B cell (primary cell): ENCODE data around the gene CS. TPM values are rescaled to one million over a fixed set of nuclear protein-coding genes. Genes with fewer than 3 reads are reported as not detected.

Experiments used
- ATAC-seq: fragments of 200-7000 bp; cut with Tn5 transposase; one replicate; pipeline ENCODE4 v1.10.0; 2021; ENCODE audit warnings: low read depth, mild to moderate bottlenecking, moderate number of reproducible peaks, moderate library complexity
- CTCF ChIA-PET: fragments of 350-600 bp; sonication (Branson Sonifier 250); formaldehyde crosslinking; loops from one replicate; lab custom pipeline; 2021; ENCODE audit warnings: antibody characterized with exemption, inconsistent platforms; lab: Charles Lee
- POLR2A ChIA-PET: fragments of 350-600 bp; sonication (Branson Sonifier 250); formaldehyde crosslinking; loops from one replicate; lab custom pipeline; 2021; ENCODE audit warnings: antibody characterized with exemption; lab: Charles Lee
- DNase-seq: peaks from one replicate; pipeline ENCODE4 v3.0.0; 2013
- H2AFZ ChIP-seq: 2 replicates; pipeline ENCODE4 v1.6.1; 2012; ENCODE audit warnings: mild to moderate bottlenecking, low read depth, low read length; ENCODE audit not compliant: insufficient read depth, poor library complexity, severe bottlenecking
- H3K27ac ChIP-seq, 2 donors: 1 replicate in 1 of 2; 2 replicates in 1 of 2; pipeline ENCODE4 v1.5.1; 2012 to 2013; ENCODE audit warnings: low read length in 2 of 2, mild to moderate bottlenecking in 2 of 2, moderate library complexity in 1 of 2
- H3K27me3 ChIP-seq, 4 experiments: fragments of 200-600 bp in 1 of 4; sonication (generic) in 1 of 4; replicated peaks in 1 of 4; 1 replicate in 2 of 4; 2 replicates in 2 of 4; pipeline versions ENCODE4 v1.6.1 to v1.7.0; 2013 to 2016; ENCODE audit warnings: low read length in 3 of 4, mild to moderate bottlenecking in 2 of 4, mixed read lengths in 1 of 4, moderate library complexity in 1 of 4; ENCODE audit not compliant: insufficient read depth in 4 of 4, control insufficient read depth in 3 of 4; ENCODE audit errors: control extremely low read depth in 1 of 4
- H3K36me3 ChIP-seq, 2 experiments: replicated peaks in 1 of 2; 1 replicate in 1 of 2; 2 replicates in 1 of 2; pipeline versions ENCODE4 v1.6.1 to v1.7.1; 2013; ENCODE audit warnings: low read length in 1 of 2; ENCODE audit not compliant: insufficient read depth in 2 of 2, control insufficient read depth in 1 of 2; ENCODE audit errors: control extremely low read depth in 1 of 2, extremely low read depth in 1 of 2
- H3K4me1 ChIP-seq, 2 donors: fragments of 200-600 bp in 1 of 2; sonication (generic) in 1 of 2; 1 replicate in 1 of 2; 2 replicates in 1 of 2; pipeline versions ENCODE4 v1.5.1 to v1.6.1; 2013 to 2017; ENCODE audit warnings: low read length in 2 of 2; ENCODE audit not compliant: control insufficient read depth in 2 of 2, insufficient read depth in 2 of 2
- H3K4me2 ChIP-seq: replicated peaks from 2 replicates; pipeline ENCODE3; 2012; ENCODE audit warnings: mild to moderate bottlenecking, low read depth, low read length; ENCODE audit not compliant: poor library complexity, severe bottlenecking
- H3K4me3 ChIP-seq, 5 experiments: fragments of 200-600 bp in 1 of 5; sonication (generic) in 1 of 5; 1 replicate in 3 of 5; 2 replicates in 2 of 5; pipeline versions ENCODE4 v1.5.1 to v1.7.0; 2011 to 2016; ENCODE audit warnings: low read length in 4 of 5, mild to moderate bottlenecking in 4 of 5, low read depth in 2 of 5, control low read depth in 1 of 5, moderate library complexity in 1 of 5; ENCODE audit not compliant: insufficient read depth in 1 of 5; ENCODE audit errors: control extremely low read depth in 1 of 5, extremely low read depth in 1 of 5
- H3K79me2 ChIP-seq: fragments of 200-600 bp; sonication (generic); one replicate; pipeline ENCODE4 v1.6.0; 2016; ENCODE audit warnings: low read length; ENCODE audit not compliant: control insufficient read depth, insufficient read depth
- H3K9ac ChIP-seq: fragments of 200-600 bp; sonication (generic); 2 replicates; pipeline ENCODE4 v1.6.1; 2017; ENCODE audit warnings: mild to moderate bottlenecking, low read length, moderate library complexity
- H3K9me3 ChIP-seq, 3 donors: one replicate each; pipeline versions ENCODE4 v1.6.1 to v1.7.1; 2013; ENCODE audit warnings: low read length in 2 of 3; ENCODE audit not compliant: control insufficient read depth in 2 of 3, insufficient read depth in 1 of 3; ENCODE audit errors: control extremely low read depth in 1 of 3
- H4K20me1 ChIP-seq: 2 replicates; pipeline ENCODE4 v1.6.0; 2012; ENCODE audit warnings: mild to moderate bottlenecking, low read length; ENCODE audit not compliant: insufficient read depth, control insufficient read depth, poor library complexity, severe bottlenecking
- H3K27ac Mint-ChIP-seq: one replicate; pipeline ENCODE4 v1.8.0; 2021; ENCODE audit warnings: mixed read lengths
- H3K27me3 Mint-ChIP-seq: one replicate; pipeline ENCODE4 v1.8.0; 2021; ENCODE audit warnings: mixed read lengths
- H3K4me1 Mint-ChIP-seq: one replicate; pipeline ENCODE4 v1.8.0; 2021; ENCODE audit warnings: mixed read lengths
- H3K4me3 Mint-ChIP-seq: one replicate; pipeline ENCODE4 v1.8.0; 2021; ENCODE audit warnings: mixed read lengths
- H3K9me3 Mint-ChIP-seq: one replicate; pipeline ENCODE4 v1.8.0; 2022; ENCODE audit warnings: mixed read lengths; ENCODE audit not compliant: insufficient read depth
- EZH2 ChIP-seq: IDR thresholded peaks from 2 replicates; pipeline ENCODE4 v1.6.1; 2012; ENCODE audit warnings: borderline replicate concordance, low read depth, mild to moderate bottlenecking, moderate library complexity, low read length; ENCODE audit not compliant: insufficient read depth, poor library complexity, severe bottlenecking
- WGBS: methylation state at CpG from one replicate; pipeline ENCODE4 v1.1.5; 2013; ENCODE audit warnings: missing lambda C conversion rate; ENCODE audit not compliant: insufficient coverage; 5-methylcytosine and 5-hydroxymethylcytosine counted together
- intact Hi-C: fragments of 100-400 bp; cut with micrococcal nuclease; formaldehyde crosslinking; loops from one replicate; pipeline ENCODE4 v1.10.0; 2022
- polyA plus RNA-seq: library from polyadenylated mRNA; depleted of rRNA; stranded (reverse); fragments of >200 nt; gene quantifications from 2 replicates; pipeline ENCODE4 v1.2.3, GENCODE V29; 2012
- total RNA-seq, 2 donors: library from RNA; stranded (reverse); fragments of 120-200 nt in 1 of 2; gene quantifications; 1 replicate in 1 of 2; 2 replicates in 1 of 2; pipeline versions ENCODE4 v1.2.3 to v1.2.4, GENCODE V29; 2013 to 2022
- TF ChIP-seq, protein P1 (sequence below): fragments of 200-600 bp; IDR thresholded peaks from one replicate; pipeline ENCODE4 v1.8.0; 2022; ENCODE audit warnings: antibody characterized with exemption, mild to moderate bottlenecking

Gene CS
- total and polyA plus RNA-seq, 2 donors (not counting 1 experiment from before 2014, with no cell fraction given), result 114 to 154 TPM

DNA sequence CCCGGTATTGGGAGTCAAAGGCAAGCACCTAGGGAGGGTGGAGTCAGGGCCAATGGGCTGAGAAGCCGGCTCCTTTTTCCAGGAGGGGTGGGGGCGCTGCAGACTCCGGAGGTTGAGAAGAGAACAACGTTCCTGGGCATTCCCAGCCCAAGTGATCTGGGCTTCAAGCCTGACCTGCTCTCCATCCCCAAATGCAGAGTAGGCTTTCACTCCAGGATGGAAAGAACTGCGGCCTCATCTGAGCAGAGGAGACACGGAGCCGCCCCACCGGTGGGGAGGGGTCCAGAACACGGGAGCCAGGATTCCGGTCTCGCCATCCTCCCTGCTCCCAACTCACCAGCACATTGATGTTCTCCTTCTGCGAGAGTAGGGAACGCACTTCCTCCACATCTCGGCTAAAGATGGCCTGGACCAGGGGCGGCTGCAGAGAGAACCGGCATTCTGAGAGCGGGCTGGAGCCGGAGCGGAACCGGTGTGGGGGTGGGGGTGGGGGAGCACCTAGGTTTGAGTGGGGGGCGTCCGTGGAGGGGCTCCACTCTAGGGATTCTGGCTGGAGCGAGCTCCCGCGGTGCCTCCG is 42.6 kb downstream of the CS start:
- DNase-seq (no peak), ATAC-seq (no peak)
- 0% methylated on average over 22 of the region's 27 CpGs for WGBS
- intact Hi-C loops, result loop anchor here (1.0 to 5.0 kb wide), 8 partner anchors 10 to 207 kb away; partner anchors contain the start of genes CS, NABP2 and ZC3H10
- H3K27ac Mint-ChIP-seq, result peak overlapping the region; percentile 78
- H3K9me3 ChIP-seq, result no peaks in the 10 kb centered on the region
- H3K4me3 ChIP-seq, result peak overlapping the region; percentile 31 to 99 (median 73)
- H3K36me3 ChIP-seq, result peaks cover 2 to 37% of the 10 kb centered on the region in 2 experiments
- H2AFZ ChIP-seq, result peak overlapping the region; percentile 100
- CTCF ChIA-PET, result interaction anchor here (0.6 to 5.8 kb wide), 29 partner anchors 9 to 283 kb away, joined by 3 to 40 read pairs (median 4); partner anchors contain the start of genes RNF41, SMARCC2, SPRYD4 and TIMELESS
- H3K27me3 ChIP-seq, result no peaks in the 10 kb centered on the region
- peaks cover 16 to 21% of the 10 kb centered on the region in 2 donors for H3K4me1 ChIP-seq
- H3K27me3 Mint-ChIP-seq, result no peaks in the 10 kb centered on the region
- H3K4me3 Mint-ChIP-seq, result peak overlapping the region; percentile 83
- peak overlapping the region in 1 of 2 donors; percentile 81 for H3K27ac ChIP-seq
- H3K9ac ChIP-seq, result peak overlapping the region; percentile 97
- H3K79me2 ChIP-seq, result peaks cover 36% of the 10 kb centered on the region
- POLR2A ChIA-PET, result interaction anchor here (1.0 to 2.3 kb wide), 6 partner anchors 9 to 379 kb away, joined by 3 to 12 read pairs (median 4); partner anchors contain the start of genes COQ10A, CS, RNF41 and ZC3H10
- no peak for TF ChIP-seq EZH2
- TF ChIP-seq, protein P1, sequence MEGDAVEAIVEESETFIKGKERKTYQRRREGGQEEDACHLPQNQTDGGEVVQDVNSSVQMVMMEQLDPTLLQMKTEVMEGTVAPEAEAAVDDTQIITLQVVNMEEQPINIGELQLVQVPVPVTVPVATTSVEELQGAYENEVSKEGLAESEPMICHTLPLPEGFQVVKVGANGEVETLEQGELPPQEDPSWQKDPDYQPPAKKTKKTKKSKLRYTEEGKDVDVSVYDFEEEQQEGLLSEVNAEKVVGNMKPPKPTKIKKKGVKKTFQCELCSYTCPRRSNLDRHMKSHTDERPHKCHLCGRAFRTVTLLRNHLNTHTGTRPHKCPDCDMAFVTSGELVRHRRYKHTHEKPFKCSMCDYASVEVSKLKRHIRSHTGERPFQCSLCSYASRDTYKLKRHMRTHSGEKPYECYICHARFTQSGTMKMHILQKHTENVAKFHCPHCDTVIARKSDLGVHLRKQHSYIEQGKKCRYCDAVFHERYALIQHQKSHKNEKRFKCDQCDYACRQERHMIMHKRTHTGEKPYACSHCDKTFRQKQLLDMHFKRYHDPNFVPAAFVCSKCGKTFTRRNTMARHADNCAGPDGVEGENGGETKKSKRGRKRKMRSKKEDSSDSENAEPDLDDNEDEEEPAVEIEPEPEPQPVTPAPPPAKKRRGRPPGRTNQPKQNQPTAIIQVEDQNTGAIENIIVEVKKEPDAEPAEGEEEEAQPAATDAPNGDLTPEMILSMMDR, result no peak
- peak overlapping the region; percentile 98 for H3K4me2 ChIP-seq
- H3K9me3 Mint-ChIP-seq, result no peaks in the 10 kb centered on the region
- H3K4me1 Mint-ChIP-seq, result peaks cover 18% of the 10 kb centered on the region
- H4K20me1 ChIP-seq, result peaks cover 21% of the 10 kb centered on the region

DNA sequence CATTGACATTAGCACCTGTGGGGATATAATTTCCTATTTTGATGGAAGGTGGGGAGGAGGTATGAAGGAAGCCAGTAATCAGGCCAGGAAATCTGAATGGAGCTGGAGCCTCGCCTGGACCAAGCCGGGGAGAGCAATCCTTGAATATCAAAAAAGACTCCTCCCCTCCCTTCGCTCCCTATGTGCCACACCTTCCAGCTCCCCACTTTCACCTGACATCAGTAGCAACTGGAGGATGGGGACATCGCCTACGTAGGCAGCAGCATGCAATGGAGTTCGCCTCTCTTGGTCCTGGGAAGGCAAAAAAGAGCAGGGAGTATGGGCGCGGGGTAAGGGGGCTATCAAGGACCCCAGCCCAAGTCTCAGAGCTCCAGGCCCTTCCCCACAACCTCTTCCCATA is 43.1 kb downstream of the CS start:
- ChIA-PET POLR2A (interaction anchor here (0.6 kb wide), 1 partner anchor 316 kb away, joined by 7 read pairs; no protein-coding TSS in a partner anchor), CTCF (interaction anchor here (0.6 to 5.8 kb wide), 10 partner anchors 30 to 282 kb away, joined by 3 to 40 read pairs (median 4); partner anchors contain the start of genes RNF41 and SMARCC2)
- 82% methylated on average over 4 of the region's 8 CpGs for WGBS
- peak overlapping the region; percentile 83 for H3K4me3 Mint-ChIP-seq
- no peaks in the 10 kb centered on the region for H3K27me3 Mint-ChIP-seq
- Histone ChIP-seq H3K79me2 (peaks cover 36% of the 10 kb centered on the region), H3K4me3 (peak overlapping the region in 4 of 5 experiments; percentile 59 to 99 (median 76)), H3K36me3 (peaks cover 2 to 42% of the 10 kb centered on the region in 2 experiments), H3K9ac (peak overlapping the region; percentile 97), H3K4me2 (peak overlapping the region; percentile 98), H4K20me1 (peaks cover 21% of the 10 kb centered on the region), H2AFZ (no peak overlapping the region), H3K4me1 (peaks cover 16 to 21% of the 10 kb centered on the region in 2 donors), H3K9me3 (no peaks in the 10 kb centered on the region), H3K27ac (peak overlapping the region in 1 of 2 donors; percentile 81), H3K27me3 (no peaks in the 10 kb centered on the region)
- DNase-seq, result no peak
- no peaks in the 10 kb centered on the region for H3K9me3 Mint-ChIP-seq
- peaks cover 18% of the 10 kb centered on the region for H3K4me1 Mint-ChIP-seq
- no peak for TF ChIP-seq EZH2
- TF ChIP-seq, protein P1, result no peak
- intact Hi-C loops, result loop anchor here (5.0 kb wide), 1 partner anchor 50 kb away; no protein-coding TSS in a partner anchor
- no peak for ATAC-seq
- peak overlapping the region; percentile 32 for H3K27ac Mint-ChIP-seq
